Measurements from ENCODE around the gene ITCH. TPM values are rescaled to one million over a fixed set of nuclear protein-coding genes. Genes with fewer than 3 reads are reported as not detected.
"Not testable (repeated sequence)": the region's sequence is repeated elsewhere in the genome, so short reads cannot be mapped to it uniquely, and the experiment has no call there.

The ITCH gene
- polyA plus RNA-seq, 3 donors from 2014 or later, result 27.3 to 72.5 (median 35.7) TPM

DNA sequence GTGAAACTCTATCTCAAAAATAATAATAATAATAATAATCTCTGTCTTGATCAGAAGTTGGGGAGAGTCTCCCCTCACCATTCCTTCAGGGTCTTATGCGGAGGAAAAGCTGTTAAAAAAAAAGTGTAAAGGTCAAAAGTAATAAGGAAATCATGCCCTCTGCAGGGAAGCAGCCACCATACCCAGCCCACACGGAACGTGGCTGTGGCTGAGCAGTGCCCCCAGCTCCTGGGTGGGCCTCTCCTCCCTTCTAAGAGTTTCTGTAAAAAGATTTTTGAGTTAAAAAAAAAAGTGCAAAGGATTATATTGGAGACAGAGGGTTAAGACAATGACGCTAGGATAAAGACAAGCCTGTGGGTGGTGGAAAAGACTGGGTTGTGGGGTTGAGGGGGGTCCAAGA lies 29.3 kb upstream of the ITCH start:
- Mint-ChIP-seq H3K27ac (peak overlapping the region in 3 of 6 donors; percentile 30 to 84 (median 70)), H3K36me3 (no peaks in the 10 kb centered on the region), H3K4me3 (no peak overlapping the region), H3K27me3 (ENCODE audit: low read depth in 3 of 3) (peaks cover 0 to 6% (median 0%) of the 10 kb centered on the region in 3 donors), H3K9me3 (no peaks in the 10 kb centered on the region), H3K4me1 (peaks cover 45 to 50% of the 10 kb centered on the region in 2 donors)
- DNase-seq, result no peak

DNA sequence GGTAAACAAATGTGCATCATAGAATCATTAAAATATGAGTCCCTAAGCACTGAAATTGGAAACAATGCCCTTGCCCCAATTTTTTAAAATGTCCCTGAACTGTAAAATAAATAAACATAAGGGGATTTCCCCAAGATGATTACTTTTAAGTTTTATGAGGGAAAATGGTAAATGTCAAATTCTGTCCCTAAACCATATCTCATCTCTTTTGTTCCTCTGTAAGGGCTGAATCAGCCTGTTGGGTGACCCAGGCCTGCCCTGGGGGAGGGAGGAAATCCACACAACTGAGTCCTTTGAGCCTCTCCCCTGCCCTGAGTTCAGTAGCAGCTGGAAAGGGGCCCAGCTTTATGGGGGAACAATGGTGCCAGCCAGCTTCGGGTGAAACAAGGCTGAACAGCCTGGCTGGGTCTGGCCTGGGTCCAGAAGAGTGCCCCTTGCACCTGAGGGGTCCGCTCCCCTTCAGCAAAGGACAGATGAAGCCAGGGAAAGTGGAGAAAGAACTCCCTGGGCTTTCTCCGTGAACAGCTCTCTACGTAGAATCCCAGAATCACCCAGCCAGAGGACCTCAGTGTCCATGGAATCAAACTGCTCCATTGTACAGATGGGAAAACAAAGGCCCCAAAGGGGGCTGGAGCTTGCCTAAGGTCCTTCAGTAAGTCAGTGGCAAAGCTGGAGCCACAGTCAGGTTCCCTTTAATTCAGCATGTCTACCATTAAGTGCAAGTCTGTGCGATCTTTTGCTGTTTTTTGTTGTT lies 28.2 kb upstream of the ITCH start:
- Mint-ChIP-seq H3K27me3 (ENCODE audit: low read depth in 3 of 3) (peaks cover 0 to 6% (median 0%) of the 10 kb centered on the region in 3 donors), H3K36me3 (no peaks in the 10 kb centered on the region), H3K9me3 (no peaks in the 10 kb centered on the region), H3K4me3 (peak overlapping the region in 1 of 5 donors; percentile 45), H3K27ac (peak overlapping the region; percentile 39 to 95 (median 82)), H3K4me1 (peaks cover 55 to 58% of the 10 kb centered on the region in 2 donors)
- DNase-seq, result no peak

DNA sequence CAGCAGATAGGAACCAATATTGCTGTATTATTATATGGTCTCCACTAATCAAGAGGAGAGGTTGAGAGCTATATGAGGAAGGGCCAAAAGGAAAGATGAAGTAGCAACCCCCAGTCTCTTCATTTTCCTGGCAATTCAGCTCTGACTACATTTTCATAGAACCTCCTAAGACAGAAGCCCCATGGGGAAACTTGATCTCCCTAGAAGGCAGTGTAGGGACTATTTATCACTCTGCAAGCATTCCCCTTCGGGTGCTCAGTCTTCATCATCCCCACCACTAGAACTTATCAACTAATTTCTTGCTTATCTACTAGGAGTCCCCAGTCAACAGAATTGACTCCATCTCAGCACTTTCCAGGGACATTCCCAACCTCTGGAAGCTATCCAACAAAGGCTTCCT lies 25.5 kb upstream of the ITCH start:
- Mint-ChIP-seq H3K9me3 (no peaks in the 10 kb centered on the region), H3K4me3 (peak overlapping the region; percentile 80 to 98 (median 88))

DNA sequence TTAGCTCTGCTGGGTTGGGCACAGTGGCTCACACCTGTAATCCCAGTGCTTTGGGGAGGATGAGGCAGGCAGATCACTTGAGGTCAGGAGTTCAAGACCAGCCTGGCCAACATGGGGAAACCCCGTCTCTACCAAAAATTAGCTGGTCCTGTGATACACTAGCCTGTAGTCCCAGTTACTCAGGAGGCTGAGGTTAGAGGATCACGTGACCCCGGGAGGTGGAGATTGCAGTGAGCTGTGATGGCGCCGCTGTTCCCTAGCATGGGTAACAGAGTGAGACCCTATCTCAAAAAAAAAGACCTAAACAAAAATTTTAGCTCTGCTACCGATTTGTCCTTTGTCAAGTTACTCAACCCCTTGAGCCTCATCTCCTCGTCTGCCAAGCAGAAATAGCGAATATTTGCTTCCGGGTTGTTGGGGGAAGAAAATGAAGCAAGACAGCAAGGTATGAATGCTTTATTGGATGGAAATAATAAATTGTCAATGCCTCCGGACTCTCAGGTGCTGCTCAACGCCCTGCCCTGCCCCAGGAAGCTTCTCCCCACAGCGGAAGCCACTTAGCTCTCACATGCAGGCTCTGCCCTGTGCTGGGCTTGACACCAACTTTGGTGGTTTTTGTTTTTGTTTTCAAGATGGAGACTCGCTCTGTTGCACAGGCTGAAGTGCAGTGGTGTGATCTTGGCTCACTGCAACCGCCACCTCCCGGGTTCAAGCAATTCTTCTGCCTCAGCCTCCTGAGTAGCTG lies 24.9 kb upstream of the ITCH start:
- no peaks in the 10 kb centered on the region for H3K36me3 Mint-ChIP-seq
- H3K9me3 Mint-ChIP-seq, result no peaks in the 10 kb centered on the region
- DNase-seq, result peak; percentile 61 to 76 (median 69)
- peaks cover 64% of the 10 kb centered on the region in 2 donors for H3K4me1 Mint-ChIP-seq
- H3K27ac Mint-ChIP-seq, result peak overlapping the region; percentile 92 to 95 (median 93)
- peaks cover 0 to 6% (median 3%) of the 10 kb centered on the region in 3 donors for H3K27me3 Mint-ChIP-seq (ENCODE audit: low read depth in 3 of 3)
- peak overlapping the region; percentile 80 to 98 (median 88) for H3K4me3 Mint-ChIP-seq

More for the DNA sequence above, 25.5 kb upstream of the ITCH start:
- Mint-ChIP-seq H3K27me3 (ENCODE audit: low read depth in 3 of 3) (peaks cover 0 to 6% (median 3%) of the 10 kb centered on the region in 3 donors), H3K27ac (peak overlapping the region; percentile 92 to 95 (median 93)), H3K36me3 (no peaks in the 10 kb centered on the region), H3K4me1 (peaks cover 64 to 65% of the 10 kb centered on the region in 2 donors)
- no peak for DNase-seq

DNA sequence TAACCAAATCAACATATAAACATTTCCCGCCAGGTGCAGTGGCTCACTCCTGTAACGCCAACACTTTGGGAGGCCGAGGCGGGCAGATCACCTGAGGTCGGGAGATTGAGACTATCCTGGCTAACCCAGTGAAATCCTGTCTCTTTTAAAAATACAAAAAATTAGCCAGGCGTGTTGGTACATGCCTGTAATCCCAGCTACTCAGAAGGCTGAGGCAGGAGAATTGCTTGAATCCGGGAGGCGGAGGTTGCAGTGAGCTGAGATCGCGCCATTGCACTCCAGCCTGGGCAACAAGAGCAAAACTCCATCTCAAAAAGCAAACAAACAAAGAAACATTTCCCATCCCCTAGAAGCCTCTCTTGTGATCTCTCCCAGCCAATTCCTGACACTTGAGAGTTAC lies 22.3 kb upstream of the ITCH start:
- DNase-seq; H3K4me3 Mint-ChIP-seq; H3K36me3 Mint-ChIP-seq; H3K27me3 Mint-ChIP-seq (ENCODE audit: low read depth in 3 of 3); H3K9me3 Mint-ChIP-seq: not testable (repeated sequence)
- Mint-ChIP-seq H3K27ac (peak overlapping the region in 2 of 6 donors; percentile 20 to 32), H3K4me1 (peaks cover 50 to 58% of the 10 kb centered on the region in 2 donors)

DNA sequence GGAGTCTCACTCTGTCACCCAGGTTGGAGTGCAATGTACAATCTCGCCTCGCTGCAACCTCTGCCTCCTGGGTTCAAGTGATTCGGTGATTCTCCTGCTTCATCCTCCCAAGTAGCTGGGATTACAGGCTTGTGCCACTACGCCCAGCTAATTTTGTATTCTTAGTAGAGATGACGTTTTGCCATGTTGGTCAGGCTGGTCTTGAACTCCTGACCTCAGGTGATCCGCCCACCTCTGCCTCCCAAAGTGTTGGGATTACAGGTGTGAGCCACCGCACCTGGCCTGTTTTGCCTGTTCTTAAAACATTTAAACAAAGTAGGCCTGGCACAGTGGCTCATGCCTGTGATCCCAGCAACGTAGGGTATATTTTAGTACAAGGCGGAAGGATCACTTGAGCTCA lies 21.9 kb upstream of the ITCH start:
- DNase-seq; H3K36me3 Mint-ChIP-seq; H3K27me3 Mint-ChIP-seq (ENCODE audit: low read depth in 3 of 3); H3K4me3 Mint-ChIP-seq; H3K9me3 Mint-ChIP-seq: not testable (repeated sequence)
- peaks cover 45 to 54% of the 10 kb centered on the region in 2 donors for H3K4me1 Mint-ChIP-seq
- peak overlapping the region in 2 of 6 donors; percentile 20 to 32 for H3K27ac Mint-ChIP-seq

DNA sequence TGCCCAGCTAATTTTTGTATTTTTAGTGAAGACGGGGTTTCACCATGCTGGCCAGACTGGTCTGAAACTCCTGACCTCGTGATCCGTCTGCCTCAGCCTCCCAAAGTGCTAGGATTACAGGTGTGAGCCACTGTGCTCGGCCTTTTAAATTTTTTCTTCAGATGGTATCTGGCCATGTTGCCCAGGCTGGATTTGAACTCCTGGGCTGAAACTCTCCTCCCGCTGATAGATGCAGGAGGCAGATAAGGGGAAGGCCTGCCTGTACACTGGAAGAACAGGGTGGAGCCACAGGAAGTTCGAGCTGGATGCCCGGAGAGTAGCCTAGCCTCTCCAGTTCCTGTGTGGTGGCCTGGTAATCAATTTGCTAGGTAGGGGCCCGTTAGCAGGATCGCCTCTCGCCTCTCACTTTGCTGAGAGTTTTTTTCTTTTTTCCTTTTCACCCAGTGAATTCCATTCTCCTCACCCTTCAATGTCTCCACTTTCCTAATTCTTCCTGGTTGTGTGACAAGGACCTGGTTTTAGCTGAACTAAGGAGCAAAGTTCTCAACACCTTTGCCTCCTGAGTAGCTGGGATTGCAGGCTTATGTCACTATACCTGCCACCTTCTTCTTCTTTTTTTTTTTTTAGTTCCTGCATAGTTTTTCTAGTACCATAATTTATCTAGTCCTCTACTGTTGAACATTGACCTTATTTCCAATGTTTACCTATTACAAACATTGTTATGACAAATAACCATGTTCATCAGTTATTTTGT lies 19.4 kb upstream of the ITCH start:
- peaks cover 0 to 3% (median 2%) of the 10 kb centered on the region in 3 donors for H3K27me3 Mint-ChIP-seq (ENCODE audit: low read depth in 3 of 3)
- no peak overlapping the region for H3K4me3 Mint-ChIP-seq
- no peaks in the 10 kb centered on the region for H3K36me3 Mint-ChIP-seq
- peaks cover 21 to 29% of the 10 kb centered on the region in 2 donors for H3K4me1 Mint-ChIP-seq
- no peak for DNase-seq
- peak overlapping the region in 1 of 6 donors; percentile 46 for H3K27ac Mint-ChIP-seq
- no peaks in the 10 kb centered on the region for H3K9me3 Mint-ChIP-seq

DNA sequence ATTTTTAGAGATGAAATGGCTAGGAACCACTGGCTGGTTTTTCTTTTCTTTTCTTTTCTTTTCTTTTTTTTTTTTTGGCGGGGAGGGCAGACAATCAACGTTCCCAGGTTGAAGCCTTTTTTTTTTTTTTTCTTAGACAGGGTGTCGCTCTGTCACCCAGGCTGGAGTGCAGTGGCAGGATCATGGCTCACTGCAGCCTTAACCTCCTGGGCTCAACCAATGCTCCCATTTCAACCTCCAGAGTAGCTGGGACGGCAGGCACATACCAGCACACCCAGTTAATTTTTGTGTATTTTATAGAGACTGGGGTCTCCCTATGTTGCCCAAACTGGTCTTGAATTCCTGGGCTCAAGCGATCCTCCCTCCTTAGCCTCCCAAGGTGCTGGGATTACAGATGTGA lies 18.8 kb upstream of the ITCH start:
- Mint-ChIP-seq H3K9me3 (no peaks in the 10 kb centered on the region), H3K27ac (peak overlapping the region in 1 of 6 donors; percentile 17), H3K36me3 (no peaks in the 10 kb centered on the region), H3K4me1 (peaks cover 16 to 23% of the 10 kb centered on the region in 2 donors), H3K27me3 (ENCODE audit: low read depth in 3 of 3) (peaks cover 0 to 3% (median 2%) of the 10 kb centered on the region in 3 donors), H3K4me3 (no peak overlapping the region)
- DNase-seq, result no peak

DNA sequence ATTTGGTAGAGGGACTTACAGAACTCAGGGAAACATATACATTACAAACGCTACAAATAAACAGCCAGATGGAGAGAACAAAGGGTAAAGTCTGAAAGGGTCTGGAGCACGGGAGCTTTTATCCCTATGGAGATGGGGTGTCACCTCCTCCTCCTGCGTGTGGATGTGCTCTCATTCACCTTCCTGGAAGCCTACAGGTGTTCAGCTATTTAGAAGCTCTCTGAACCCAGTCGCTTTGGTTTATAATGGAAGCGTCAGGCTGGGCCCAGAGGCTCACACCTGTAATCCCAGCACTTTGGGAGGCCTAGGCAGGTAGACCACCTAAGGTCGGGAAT lies 17.7 kb upstream of the ITCH start:
- Mint-ChIP-seq H3K9me3 (peaks cover 0 to 2% (median 0%) of the 10 kb centered on the region in 6 donors), H3K4me3 (no peak overlapping the region), H3K4me1 (peaks cover 16 to 21% of the 10 kb centered on the region in 2 donors), H3K36me3 (no peaks in the 10 kb centered on the region), H3K27ac (no peak overlapping the region), H3K27me3 (ENCODE audit: low read depth in 3 of 3) (peaks cover 0 to 3% (median 2%) of the 10 kb centered on the region in 3 donors)
- DNase-seq, result no peak

DNA sequence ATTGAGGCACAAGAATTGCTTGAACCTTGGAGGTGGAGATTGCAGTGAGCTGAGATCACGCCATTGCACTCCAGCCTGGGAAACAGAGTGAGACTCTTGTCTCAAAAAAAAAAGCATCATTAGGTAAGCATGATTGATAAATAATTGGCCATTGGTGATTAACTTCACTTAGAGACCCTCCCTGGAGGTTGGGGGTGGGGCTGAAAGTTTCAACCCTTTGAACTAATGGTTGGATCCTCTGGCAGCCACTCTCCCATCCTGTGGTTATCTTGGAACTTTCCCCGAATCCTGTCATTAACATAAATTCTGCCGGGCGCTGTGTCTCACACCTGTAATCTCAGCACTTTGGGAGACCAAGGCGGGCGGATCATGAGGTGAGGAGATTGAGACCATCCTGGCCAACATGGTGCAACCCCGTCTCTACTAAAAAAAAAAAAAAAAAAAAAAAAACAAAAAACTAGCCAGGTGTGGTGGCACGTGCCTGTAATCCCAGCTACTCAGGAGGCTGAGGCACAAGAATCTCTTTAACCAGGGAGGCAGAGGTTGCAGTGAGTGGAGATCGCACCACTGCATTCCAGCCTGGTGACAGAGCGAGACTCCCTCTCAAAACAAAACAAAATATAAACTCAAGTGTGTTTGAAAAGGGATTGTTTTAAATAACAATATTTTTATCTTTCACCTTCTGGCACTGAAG lies 17.1 kb upstream of the ITCH start:
- not testable (repeated sequence) for DNase-seq; H3K27ac Mint-ChIP-seq; H3K9me3 Mint-ChIP-seq; H3K36me3 Mint-ChIP-seq; H3K4me3 Mint-ChIP-seq; H3K27me3 Mint-ChIP-seq (ENCODE audit: low read depth in 3 of 3)
- H3K4me1 Mint-ChIP-seq, result peaks cover 17% of the 10 kb centered on the region in 2 donors

DNA sequence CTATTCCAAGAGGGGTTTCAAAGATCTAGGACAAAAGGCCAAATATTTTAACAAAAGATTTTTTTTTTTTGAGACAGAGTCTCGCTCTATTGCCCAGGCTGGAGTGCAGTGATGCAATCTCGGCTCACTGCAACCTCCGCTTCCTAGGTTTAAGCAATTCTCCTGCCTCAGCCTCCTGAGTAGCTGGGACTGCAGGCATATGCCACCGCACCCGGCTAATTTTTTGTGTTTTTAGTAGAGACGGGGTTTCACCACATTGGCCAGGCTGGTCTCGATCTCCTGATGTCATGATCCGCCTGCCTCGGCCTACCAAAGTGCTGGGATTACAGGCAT lies 16.6 kb upstream of the ITCH start:
- not testable (repeated sequence) for DNase-seq; H3K36me3 Mint-ChIP-seq; H3K9me3 Mint-ChIP-seq; H3K27ac Mint-ChIP-seq; H3K4me3 Mint-ChIP-seq; H3K27me3 Mint-ChIP-seq (ENCODE audit: low read depth in 3 of 3)
- H3K4me1 Mint-ChIP-seq, result peaks cover 17% of the 10 kb centered on the region in 2 donors

DNA sequence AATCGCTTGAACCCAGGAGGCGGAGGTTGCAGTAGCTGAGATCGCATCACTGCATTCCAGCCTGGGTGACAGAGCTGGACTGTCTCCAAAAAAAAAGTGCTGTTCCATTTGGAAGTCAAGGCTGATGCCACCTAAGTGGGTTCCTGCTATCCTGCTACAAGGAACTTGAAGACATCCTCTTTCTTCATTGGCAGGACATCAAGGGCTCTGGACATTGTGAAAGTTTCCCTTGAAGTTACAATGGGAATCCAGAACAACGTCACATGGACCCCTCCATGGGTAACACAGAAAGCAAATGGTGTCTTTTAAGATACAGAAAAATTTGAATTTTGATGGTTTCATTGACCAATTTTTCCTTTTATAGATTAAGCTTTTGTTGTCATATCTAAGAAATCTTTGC lies 15.5 kb upstream of the ITCH start:
- Mint-ChIP-seq H3K4me3 (no peak overlapping the region), H3K27me3 (ENCODE audit: low read depth in 3 of 3) (peaks cover 0 to 2% (median 0%) of the 10 kb centered on the region in 3 donors), H3K36me3 (no peaks in the 10 kb centered on the region), H3K9me3 (peaks cover 0 to 4% (median 0%) of the 10 kb centered on the region in 6 donors), H3K4me1 (peaks cover 17% of the 10 kb centered on the region in 2 donors), H3K27ac (no peak overlapping the region)
- DNase-seq, result no peak

DNA sequence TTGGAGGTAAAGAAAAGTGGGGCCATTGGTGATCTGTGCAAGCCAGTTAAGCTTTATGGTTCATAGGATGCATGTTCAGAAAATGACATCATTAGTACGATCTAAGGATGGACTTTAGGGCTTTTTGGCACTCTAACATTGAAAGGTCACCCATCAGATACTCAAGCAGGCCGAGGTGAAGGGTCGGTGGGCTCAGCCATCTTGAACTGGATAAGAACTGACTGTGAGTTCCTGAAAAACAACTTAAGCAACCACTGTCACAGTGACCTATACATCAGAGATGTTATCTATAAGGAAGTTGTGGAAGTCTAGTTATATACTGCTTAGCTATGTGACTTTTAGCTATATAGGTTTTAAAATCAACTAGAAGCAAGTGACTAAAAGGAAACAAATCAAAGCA lies 13.0 kb upstream of the ITCH start:
- peak overlapping the region in 3 of 5 donors; percentile 3 to 7 (median 4) for H3K4me3 Mint-ChIP-seq

More for the DNA sequence above, 13.0 kb upstream of the ITCH start:
- Mint-ChIP-seq H3K9me3 (peaks cover 0 to 4% (median 0%) of the 10 kb centered on the region in 6 donors), H3K36me3 (no peaks in the 10 kb centered on the region), H3K27me3 (ENCODE audit: low read depth in 3 of 3) (no peaks in the 10 kb centered on the region), H3K27ac (peak overlapping the region; percentile 4 to 92 (median 26)), H3K4me1 (peaks cover 9 to 12% of the 10 kb centered on the region in 2 donors)
- DNase-seq, result peak in 1 of 3 donors; percentile 28

Measured in immature natural killer cell (primary cell).